Measurements from ENCODE around the gene NDUFA12.

Gene NDUFA12

GRCh38 chr12:94961911-94962310 is 41.6 kb downstream of the NDUFA12 start:
- H4K20me1 ChIP-seq (ENCODE audit: insufficient read depth, low read length, poor library complexity, severe bottlenecking), result no peaks in the 10 kb centered on the region
- H3K36me3 ChIP-seq (ENCODE audit: insufficient read depth, low read length), result no peaks in the 10 kb centered on the region
- H3K9me2 ChIP-seq (replicated peaks; ENCODE audit: low read depth, low read length), result no peaks in the 10 kb centered on the region
- no peaks in the 10 kb centered on the region for H3K27me3 ChIP-seq (ENCODE audit: insufficient read depth, low read length, poor library complexity, severe bottlenecking)
- H3K4me1 ChIP-seq (ENCODE audit: insufficient read depth, low read length, poor library complexity, severe bottlenecking), result peaks cover 3% of the 10 kb centered on the region
- no peak overlapping the region for H3K9ac ChIP-seq (ENCODE audit: low read depth, low read length, poor library complexity, severe bottlenecking)
- H3F3A ChIP-seq (ENCODE audit: low read depth), result no peaks in the 10 kb centered on the region
- TF ChIP-seq EZH2phosphoT487 (IDR thresholded peaks at IDR 0.05; ENCODE audit: borderline replicate concordance) (no peak), CTCF (conservative IDR thresholded peaks at IDR 0.05; ENCODE audit: low read length) (no peak)
- H3K4me2 ChIP-seq (ENCODE audit: low read depth, low read length, poor library complexity, severe bottlenecking), result no peak overlapping the region
- no peaks in the 10 kb centered on the region for H3K9me3 ChIP-seq (ENCODE audit: insufficient read depth, low read depth, low read length)
- no peak overlapping the region for H2AFZ ChIP-seq (ENCODE audit: low read length)
- H3K79me2 ChIP-seq (ENCODE audit: insufficient read depth, low read length), result no peaks in the 10 kb centered on the region
- no peak overlapping the region for H3K4me3 ChIP-seq (ENCODE audit: low read length, poor library complexity, severe bottlenecking)

GRCh38 chr12:94961256-94961824 is 42.2 kb downstream of the NDUFA12 start:
- Histone ChIP-seq H3K4me3 (ENCODE audit: low read length, poor library complexity, severe bottlenecking) (no peak overlapping the region), H3K79me2 (ENCODE audit: insufficient read depth, low read length) (no peaks in the 10 kb centered on the region), H3K9ac (ENCODE audit: low read depth, low read length, poor library complexity, severe bottlenecking) (no peak overlapping the region), H2AFZ (ENCODE audit: low read length) (no peak overlapping the region), H3K36me3 (ENCODE audit: insufficient read depth, low read length) (no peaks in the 10 kb centered on the region), H3K27me3 (ENCODE audit: insufficient read depth, low read length, poor library complexity, severe bottlenecking) (no peaks in the 10 kb centered on the region), H4K20me1 (ENCODE audit: insufficient read depth, low read length, poor library complexity, severe bottlenecking) (no peaks in the 10 kb centered on the region), H3K9me2 (replicated peaks; ENCODE audit: low read depth, low read length) (no peaks in the 10 kb centered on the region), H3K9me3 (ENCODE audit: insufficient read depth, low read depth, low read length) (no peaks in the 10 kb centered on the region), H3F3A (ENCODE audit: low read depth) (no peaks in the 10 kb centered on the region), H3K4me2 (ENCODE audit: low read depth, low read length, poor library complexity, severe bottlenecking) (no peak overlapping the region), H3K4me1 (ENCODE audit: insufficient read depth, low read length, poor library complexity, severe bottlenecking) (peaks cover 7% of the 10 kb centered on the region)
- TF ChIP-seq EZH2phosphoT487 (IDR thresholded peaks at IDR 0.05; ENCODE audit: borderline replicate concordance), result no peak
- TF ChIP-seq CTCF (conservative IDR thresholded peaks at IDR 0.05; ENCODE audit: low read length), result no peak

- Histone ChIP-seq H3K36me3 (ENCODE audit: insufficient read depth, low read length) (no peaks in the 10 kb centered on the region), H3K79me2 (ENCODE audit: insufficient read depth, low read length) (no peaks in the 10 kb centered on the region), H4K20me1 (ENCODE audit: insufficient read depth, low read length, poor library complexity, severe bottlenecking) (no peaks in the 10 kb centered on the region), H3F3A (ENCODE audit: low read depth) (no peaks in the 10 kb centered on the region), H3K4me2 (ENCODE audit: low read depth, low read length, poor library complexity, severe bottlenecking) (no peak overlapping the region), H3K9me2 (replicated peaks; ENCODE audit: low read depth, low read length) (no peaks in the 10 kb centered on the region), H3K4me1 (ENCODE audit: insufficient read depth, low read length, poor library complexity, severe bottlenecking) (peaks cover 13% of the 10 kb centered on the region), H3K9ac (ENCODE audit: low read depth, low read length, poor library complexity, severe bottlenecking) (no peak overlapping the region), H2AFZ (ENCODE audit: low read length) (no peak overlapping the region), H3K9me3 (ENCODE audit: insufficient read depth, low read depth, low read length) (no peaks in the 10 kb centered on the region), H3K4me3 (ENCODE audit: low read length, poor library complexity, severe bottlenecking) (no peak overlapping the region), H3K27me3 (ENCODE audit: insufficient read depth, low read length, poor library complexity, severe bottlenecking) (no peaks in the 10 kb centered on the region)
- TF ChIP-seq CTCF (conservative IDR thresholded peaks at IDR 0.05; ENCODE audit: low read length) (no peak), EZH2phosphoT487 (IDR thresholded peaks at IDR 0.05; ENCODE audit: borderline replicate concordance) (no peak)
Measured at GRCh38 chr12:94957006-94957405, 46.5 kb downstream of the NDUFA12 start.
